GM21723 (cell line): ENCODE measurements around the gene WNT3A.
A peak's percentile ranks its signal among the peaks of the same experiment; 100 is the strongest.

Experiments used
- ATAC-seq: cut with Tn5 transposase; IDR thresholded peaks from one replicate; pipeline ENCODE4 v1.9.1; 2021; ENCODE audit warnings: mild to moderate bottlenecking, moderate library complexity; ENCODE audit not compliant: unreplicated experiment

WNT3A gene

GRCh38 chr1:228082214-228082917 is 75.6 kb downstream of the WNT3A start, which contains the start of gene ARF1:
ARF1 (plus strand) TSS chr1:228082708; CDS start chr1:228097115, 14,407 bp downstream.
- ATAC-seq: peak; percentile 71

GRCh38 chr1:228082918-228083870 is 76.4 kb downstream of the WNT3A start:
- peak; percentile 23 for ATAC-seq

DNA sequence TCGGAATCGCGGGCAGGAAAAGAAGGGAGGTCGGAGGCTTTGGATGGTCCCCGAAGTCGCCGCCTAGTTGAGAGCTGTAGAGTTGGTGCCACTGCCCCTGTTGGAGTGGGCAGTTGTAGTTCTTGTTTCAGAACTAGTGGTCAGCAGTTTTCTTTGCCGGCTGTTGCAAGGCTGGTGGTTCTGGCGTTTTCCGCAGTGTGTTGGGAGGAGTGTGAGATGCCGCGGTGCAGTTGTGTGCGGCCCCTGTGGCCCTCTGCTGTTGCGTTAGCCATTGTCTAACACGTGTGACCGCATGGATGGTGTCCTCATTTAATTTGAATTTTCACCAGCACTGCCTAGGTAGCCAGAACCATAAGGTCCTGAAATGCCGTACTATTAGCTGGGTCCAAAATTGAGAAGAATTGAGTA is 77.1 kb downstream of the WNT3A start:
- ATAC-seq: no peak

DNA sequence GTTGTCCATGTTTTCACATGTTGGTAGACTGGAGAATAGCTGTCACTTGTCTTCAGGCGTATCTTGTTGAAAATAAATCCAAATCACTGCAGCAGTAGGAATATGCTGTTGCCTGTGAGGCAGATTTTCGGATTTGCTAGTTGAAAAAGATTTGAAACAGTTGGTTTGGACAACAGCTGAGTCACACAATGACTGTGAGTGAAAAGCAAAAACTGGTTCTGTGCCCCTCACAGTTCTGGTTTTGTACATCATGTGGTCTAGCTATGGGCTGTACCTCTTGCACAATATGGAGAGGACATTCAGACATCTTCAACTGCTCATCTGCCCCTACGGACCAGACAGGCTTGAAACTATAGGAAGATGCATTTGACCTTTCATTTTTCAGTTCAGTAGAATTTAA is 77.5 kb downstream of the WNT3A start:
- no peak for ATAC-seq

DNA sequence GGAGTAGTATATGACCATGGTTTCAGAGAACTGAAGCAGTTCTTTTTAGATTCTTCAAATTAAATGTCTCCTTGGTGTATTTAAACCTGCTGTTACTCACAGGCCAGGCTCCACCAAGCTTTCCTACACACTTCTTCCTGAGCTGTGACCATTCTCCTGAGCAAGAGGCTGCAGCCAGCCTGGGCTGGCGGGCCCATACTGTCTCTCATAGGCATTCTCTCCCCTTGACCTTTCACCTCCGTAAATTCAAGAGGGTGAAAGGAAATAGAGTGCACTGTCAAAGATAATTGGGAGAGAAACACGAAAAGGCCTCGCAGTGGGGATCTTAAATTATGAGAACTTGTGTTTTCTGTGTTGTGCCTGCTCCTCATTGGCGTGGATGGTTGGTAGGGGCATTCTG is 78.0 kb downstream of the WNT3A start:
- ATAC-seq: no peak

DNA sequence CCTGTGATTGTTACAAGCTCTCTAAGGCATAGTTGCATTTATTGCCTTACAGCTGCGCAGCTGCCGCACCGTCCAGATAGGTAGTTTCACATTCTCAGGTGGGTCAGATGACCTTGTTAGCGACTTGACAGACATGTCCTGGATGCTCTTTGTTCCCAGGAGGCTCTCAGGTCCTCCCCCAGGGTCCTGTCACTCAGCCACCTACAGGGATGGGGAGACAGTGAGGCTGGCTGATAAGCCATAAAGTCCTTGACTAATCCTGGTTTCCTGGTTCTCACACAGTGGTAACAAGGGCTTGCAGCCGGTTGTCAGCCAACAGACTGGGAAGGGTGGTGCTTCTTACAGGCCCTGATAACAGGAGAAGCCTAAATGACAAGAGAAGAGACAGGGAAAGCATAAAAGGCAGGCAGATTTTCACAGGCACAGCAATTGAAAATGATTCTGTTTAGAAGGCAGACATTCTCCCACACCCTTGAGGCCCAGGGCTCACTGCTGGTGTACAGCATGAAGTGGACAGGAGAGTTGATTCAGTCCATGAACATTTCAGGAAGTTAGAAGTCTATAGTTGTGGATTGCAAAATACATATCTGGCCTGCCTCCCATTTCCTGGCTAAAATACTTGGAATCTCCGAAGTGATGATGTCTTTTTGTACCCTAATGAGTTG is 78.6 kb downstream of the WNT3A start:
- ATAC-seq: no peak

DNA sequence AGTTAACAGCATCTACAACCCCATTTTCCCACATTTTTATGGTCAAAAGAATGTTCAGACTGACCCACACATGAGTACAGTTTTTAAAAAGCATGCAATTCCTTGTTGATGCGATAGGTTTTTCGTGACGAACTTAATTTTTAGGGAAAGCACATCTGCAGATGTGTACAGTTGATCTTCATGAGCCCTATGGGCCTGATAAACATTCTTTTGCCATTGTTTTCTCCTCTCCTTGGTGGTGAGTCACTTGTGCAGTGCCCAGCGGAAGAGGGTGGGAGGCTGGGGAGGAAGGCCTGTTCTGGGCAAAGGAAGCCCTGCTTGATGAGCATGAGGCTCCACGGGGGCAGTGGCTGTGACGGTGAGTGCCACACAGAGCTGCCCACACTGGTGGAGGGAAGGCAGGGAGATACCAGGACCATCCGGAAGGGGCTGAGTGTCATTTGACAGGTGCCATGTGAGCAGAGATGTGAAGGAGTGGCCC is 81.0 kb downstream of the WNT3A start:
- no peak for ATAC-seq

GRCh38 chr1:228088586-228089498 is 82.0 kb downstream of the WNT3A start:
- ATAC-seq: no peak

DNA sequence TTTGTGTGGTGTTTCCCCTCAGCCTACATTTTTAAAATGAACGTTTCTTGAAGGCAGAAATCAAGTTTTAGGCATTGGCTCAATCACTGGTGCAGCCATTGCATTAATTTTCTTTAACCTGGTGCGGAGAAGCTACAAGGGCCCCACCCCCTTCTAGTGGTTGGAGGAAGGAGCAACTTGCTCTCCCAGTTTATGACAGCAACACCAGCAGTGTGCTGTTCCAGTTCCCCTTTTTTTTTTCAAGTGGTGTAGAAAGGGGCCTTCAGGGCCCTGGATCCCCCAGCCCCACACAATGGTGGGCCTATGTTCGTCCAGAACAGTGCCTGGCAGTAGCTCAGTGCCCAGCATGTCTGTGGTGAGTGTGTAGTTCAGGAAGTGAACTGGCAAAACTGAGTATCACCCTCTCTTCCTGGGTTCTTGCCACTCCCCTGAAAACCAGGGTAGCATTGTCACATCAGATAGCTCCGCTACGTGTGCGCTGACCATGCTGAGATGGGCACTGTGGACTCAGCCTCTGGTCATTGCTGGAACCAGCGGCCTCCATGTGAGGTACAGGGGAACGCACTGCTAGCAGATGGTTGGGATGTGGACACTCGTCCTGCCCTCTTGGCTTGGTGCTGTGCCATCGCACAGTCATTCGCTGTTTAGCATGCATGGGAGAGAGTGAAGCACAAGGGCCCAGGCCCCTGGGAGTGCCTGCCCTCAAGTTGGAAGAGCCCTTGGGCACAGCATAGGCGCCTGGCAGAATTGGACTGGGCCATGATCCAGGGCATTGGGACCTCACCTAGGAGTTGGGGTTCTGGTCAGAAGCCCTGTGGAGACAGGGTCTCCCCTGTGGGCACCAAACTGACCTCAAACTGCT is 83.0 kb downstream of the WNT3A start:
- ATAC-seq: peak; percentile 48

DNA sequence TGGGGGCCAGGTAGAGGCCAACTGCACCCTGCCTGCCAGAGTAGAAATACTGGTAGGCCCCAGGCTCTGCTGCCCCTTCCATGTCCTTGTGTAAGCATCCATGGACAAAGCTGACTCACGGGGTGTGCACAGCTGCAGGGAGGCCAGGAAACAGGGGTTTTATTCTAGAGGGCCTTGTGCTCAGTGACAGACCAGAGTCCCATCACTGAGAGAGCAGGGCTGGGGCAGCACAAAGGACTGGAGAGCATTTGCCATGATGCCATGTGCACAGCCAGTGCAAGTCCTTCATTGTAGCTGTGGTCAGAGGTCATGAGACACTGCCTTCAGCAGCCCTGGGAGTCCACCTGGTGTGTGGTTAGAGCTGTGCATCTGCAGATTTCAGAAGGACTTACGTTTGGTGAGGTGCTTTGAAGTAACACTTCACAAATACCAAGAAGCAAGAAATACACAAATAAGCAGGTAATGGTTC is 83.8 kb downstream of the WNT3A start:
- no peak for ATAC-seq

DNA sequence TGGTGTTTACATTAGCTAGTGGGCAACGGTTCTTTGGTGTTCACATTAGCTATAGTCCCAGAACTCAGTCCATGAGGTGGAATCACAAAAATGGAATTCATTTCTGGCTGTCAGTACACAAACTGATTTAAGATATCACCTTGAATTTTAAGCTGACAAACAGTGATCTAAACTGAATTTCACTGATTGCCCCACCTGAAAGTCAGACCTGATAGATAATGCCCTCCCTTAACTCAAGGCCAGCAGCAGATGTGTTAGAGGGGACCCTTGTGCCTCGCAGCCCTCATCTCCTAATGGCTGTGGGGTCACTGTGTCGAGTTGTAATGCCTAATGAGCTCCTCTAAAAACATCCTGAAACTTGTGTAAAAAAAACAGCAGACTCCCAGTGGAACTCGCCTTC is 84.3 kb downstream of the WNT3A start:
- ATAC-seq: no peak

DNA sequence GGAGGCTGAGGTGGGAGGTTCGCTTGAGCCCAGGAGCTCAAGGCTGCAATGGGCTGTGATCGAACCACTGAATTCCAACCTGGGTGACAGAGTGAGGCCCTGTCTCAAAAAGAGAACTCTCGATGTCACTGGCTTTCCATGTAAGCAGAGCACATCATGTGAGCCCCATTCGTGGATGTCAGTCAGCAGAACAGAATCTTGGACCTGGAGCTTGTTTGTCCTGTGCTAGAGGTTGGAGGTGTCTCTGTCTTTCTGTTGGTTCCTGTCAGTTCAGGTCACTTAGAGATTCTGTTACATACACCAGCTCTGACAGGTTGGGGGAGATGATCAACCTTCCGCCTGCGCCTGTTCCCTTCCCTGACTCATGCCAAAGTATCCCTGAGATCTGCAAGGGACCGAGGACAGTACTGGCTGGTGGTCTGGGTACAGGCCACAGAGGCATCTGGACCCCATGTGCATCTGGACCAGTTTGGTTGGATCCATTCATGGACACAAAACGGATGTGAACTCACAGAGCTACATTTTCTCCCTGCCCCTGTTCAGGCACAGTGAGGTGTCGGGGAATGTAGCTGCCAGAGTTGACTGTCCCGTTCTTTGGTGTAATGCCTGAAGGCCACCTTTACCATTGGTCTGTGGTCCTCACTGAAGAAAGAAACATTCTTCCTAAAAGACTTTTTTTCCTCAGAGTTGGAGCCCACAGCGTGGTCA is 85.7 kb downstream of the WNT3A start:
- ATAC-seq: no peak

- no peak for ATAC-seq
These were observed 86.5 kb downstream of the WNT3A start for GRCh38 chr1:228093050-228093906.

- ATAC-seq: no peak
These were observed 87.7 kb downstream of the WNT3A start for GRCh38 chr1:228094432-228095016.

- ATAC-seq: no peak
These were observed 88.4 kb downstream of the WNT3A start for GRCh38 chr1:228095161-228095560.

- ATAC-seq: no peak
These were observed 89.1 kb downstream of the WNT3A start for GRCh38 chr1:228095938-228096337.
